Measurements from ENCODE around the gene ANK2.

The ANK2 gene

GRCh38 chr4:113272523-113272922 lies 223.1 kb downstream of the ANK2 start:
- in situ Hi-C loops (cut with HindIII; ENCODE audit: low pct_unique_long_range_greater_than_20kb, low sequenced_read_pairs): no loop called here
- DNase-seq (ENCODE audit: low read depth in 1 of 2, low spot score in 1 of 2): no peak
- TF ChIP-seq JUND (IDR thresholded peaks at IDR 0.05; ENCODE audit: low read depth): no peak

GRCh38 chr4:113273721-113274220 lies 224.3 kb downstream of the ANK2 start:
- TF ChIP-seq JUND (IDR thresholded peaks at IDR 0.05; ENCODE audit: low read depth): no peak
- DNase-seq (ENCODE audit: low read depth in 1 of 2, low spot score in 1 of 2): no peak
- in situ Hi-C loops (cut with HindIII; ENCODE audit: low pct_unique_long_range_greater_than_20kb, low sequenced_read_pairs): no loop called here

GRCh38 chr4:113276464-113277170 lies 227.2 kb downstream of the ANK2 start:
- TF ChIP-seq JUND (IDR thresholded peaks at IDR 0.05; ENCODE audit: low read depth): no peak
- DNase-seq (ENCODE audit: low read depth in 1 of 2, low spot score in 1 of 2): no peak
- in situ Hi-C loops (cut with HindIII; ENCODE audit: low pct_unique_long_range_greater_than_20kb, low sequenced_read_pairs): no loop called here

- in situ Hi-C loops (cut with HindIII; ENCODE audit: low pct_unique_long_range_greater_than_20kb, low sequenced_read_pairs): no loop called here
- DNase-seq (ENCODE audit: low read depth in 1 of 2, low spot score in 1 of 2): peak in 1 of 2 experiments; percentile 73
- no peak for TF ChIP-seq JUND (IDR thresholded peaks at IDR 0.05; ENCODE audit: low read depth)
These were observed 229.0 kb downstream of the ANK2 start for GRCh38 chr4:113278324-113278934.

GRCh38 chr4:113285501-113285900 lies 236.0 kb downstream of the ANK2 start:
- in situ Hi-C loops (cut with HindIII; ENCODE audit: low pct_unique_long_range_greater_than_20kb, low sequenced_read_pairs): no loop called here
- TF ChIP-seq JUND (IDR thresholded peaks at IDR 0.05; ENCODE audit: low read depth): no peak
- no peak for DNase-seq (ENCODE audit: low read depth in 1 of 2, low spot score in 1 of 2)

- in situ Hi-C loops (cut with HindIII; ENCODE audit: low pct_unique_long_range_greater_than_20kb, low sequenced_read_pairs): no loop called here
- no peak for TF ChIP-seq JUND (IDR thresholded peaks at IDR 0.05; ENCODE audit: low read depth)
- DNase-seq (ENCODE audit: low read depth in 1 of 2, low spot score in 1 of 2): no peak
These were observed 238.8 kb downstream of the ANK2 start for GRCh38 chr4:113288257-113288656.

GRCh38 chr4:113288696-113289095 lies 239.2 kb downstream of the ANK2 start:
- in situ Hi-C loops (cut with HindIII; ENCODE audit: low pct_unique_long_range_greater_than_20kb, low sequenced_read_pairs): no loop called here
- DNase-seq (ENCODE audit: low read depth in 1 of 2, low spot score in 1 of 2): no peak
- no peak for TF ChIP-seq JUND (IDR thresholded peaks at IDR 0.05; ENCODE audit: low read depth)

- TF ChIP-seq JUND (IDR thresholded peaks at IDR 0.05; ENCODE audit: low read depth): no peak
- no peak for DNase-seq (ENCODE audit: low read depth in 1 of 2, low spot score in 1 of 2)
- in situ Hi-C loops (cut with HindIII; ENCODE audit: low pct_unique_long_range_greater_than_20kb, low sequenced_read_pairs): no loop called here
These were observed 240.3 kb downstream of the ANK2 start for GRCh38 chr4:113289766-113290165.

- DNase-seq (ENCODE audit: low read depth in 1 of 2, low spot score in 1 of 2): peak in 1 of 2 experiments; percentile 34
- no peak for TF ChIP-seq JUND (IDR thresholded peaks at IDR 0.05; ENCODE audit: low read depth)
- in situ Hi-C loops (cut with HindIII; ENCODE audit: low pct_unique_long_range_greater_than_20kb, low sequenced_read_pairs): no loop called here
These were observed 241.2 kb downstream of the ANK2 start for GRCh38 chr4:113290666-113291065.

GRCh38 chr4:113292371-113293042 lies 243.1 kb downstream of the ANK2 start:
- in situ Hi-C loops (cut with HindIII; ENCODE audit: low pct_unique_long_range_greater_than_20kb, low sequenced_read_pairs): no loop called here
- TF ChIP-seq JUND (IDR thresholded peaks at IDR 0.05; ENCODE audit: low read depth): no peak
- DNase-seq (ENCODE audit: low read depth in 1 of 2, low spot score in 1 of 2): no peak

- no peak for DNase-seq (ENCODE audit: low read depth in 1 of 2, low spot score in 1 of 2)
- in situ Hi-C loops (cut with HindIII; ENCODE audit: low pct_unique_long_range_greater_than_20kb, low sequenced_read_pairs): no loop called here
- TF ChIP-seq JUND (IDR thresholded peaks at IDR 0.05; ENCODE audit: low read depth): no peak
These were observed 243.6 kb downstream of the ANK2 start for GRCh38 chr4:113293043-113293560.

GRCh38 chr4:113293674-113294073 lies 244.2 kb downstream of the ANK2 start:
- in situ Hi-C loops (cut with HindIII; ENCODE audit: low pct_unique_long_range_greater_than_20kb, low sequenced_read_pairs): no loop called here
- no peak for TF ChIP-seq JUND (IDR thresholded peaks at IDR 0.05; ENCODE audit: low read depth)
- peak in 1 of 2 experiments; percentile 8 for DNase-seq (ENCODE audit: low read depth in 1 of 2, low spot score in 1 of 2)

GRCh38 chr4:113294908-113295307 lies 245.5 kb downstream of the ANK2 start:
- no peak for TF ChIP-seq JUND (IDR thresholded peaks at IDR 0.05; ENCODE audit: low read depth)
- in situ Hi-C loops (cut with HindIII; ENCODE audit: low pct_unique_long_range_greater_than_20kb, low sequenced_read_pairs): no loop called here
- DNase-seq (ENCODE audit: low read depth in 1 of 2, low spot score in 1 of 2): no peak
